K562 (cell line): Measurements from ENCODE around the gene RPUSD1. TPM values are rescaled to one million over a fixed set of nuclear protein-coding genes. Genes with fewer than 3 reads are reported as not detected.

Experiments used
- ATAC-seq: fragments of 200-7000 bp; cut with Tn5 transposase; 3 replicates; pipeline ENCODE4 v1.9.1; 2020; ENCODE audit warnings: moderate library complexity
- BruUV-seq: library from RNA; stranded (reverse); fragments of 400-500 nt; replicated peaks from 2 replicates; lab custom pipeline; 2021; lab: Mats Ljungman, UMichigan
- CTCF ChIA-PET: fragments of 300-600 bp; formaldehyde crosslinking; extraction: SDS; loops from one replicate; lab custom pipeline; 2021; ENCODE audit warnings: low intra/inter-chr PET ratio; lab: Yijun Ruan, JAX
- POLR2A ChIA-PET: fragments of 300-600, 350-650 bp; sonication (Branson Sonifier 250); formaldehyde crosslinking; extraction: SDS; loops from one replicate; lab custom pipeline; 2021; ENCODE audit warnings: antibody characterized with exemption, inconsistent platforms; lab: Yijun Ruan, JAX
- DNase-seq, 4 experiments: peaks; one replicate each; pipeline versions ENCODE4 v3.0.0 to v3.0.0-alpha.2; 2011 to 2018; ENCODE audit warnings: low spot score in 3 of 4, mixed read lengths in 3 of 4; ENCODE audit errors: extremely low read depth in 1 of 4
- FAIRE-seq: peaks from 2 replicates; lab custom pipeline; 2011; peaks lifted over from hg19 to GRCh38; lab: Jason Lieb, UNC
- H2AFZ ChIP-seq: 2 replicates; pipeline ENCODE4 v1.6.0; 2011; ENCODE audit warnings: low read depth, low read length, control low read depth, inconsistent platforms
- H3K27ac ChIP-seq: fragments of 200-600 bp; 3 replicates; pipeline ENCODE4 v1.8.0; 2011; ENCODE audit warnings: low read depth, mild to moderate bottlenecking, control low read depth, inconsistent platforms, low read length, moderate library complexity, mixed read lengths; ENCODE audit errors: extremely low read depth
- H3K27me3 ChIP-seq, 2 experiments: fragments of 300-600 bp in 1 of 2; 2 replicates in 1 of 2; 3 replicates in 1 of 2; pipeline versions ENCODE4 v1.6.0 to v1.8.0; 2011; ENCODE audit warnings: inconsistent platforms in 2 of 2, low read length in 2 of 2, mild to moderate bottlenecking in 1 of 2, mixed read lengths in 1 of 2, moderate library complexity in 1 of 2; ENCODE audit not compliant: control insufficient read depth in 2 of 2, insufficient read depth in 2 of 2
- H3K36me3 ChIP-seq: fragments of 300-600 bp; 3 replicates; pipeline ENCODE4 v1.8.0; 2011; ENCODE audit warnings: mild to moderate bottlenecking, low read length, inconsistent platforms; ENCODE audit not compliant: control insufficient read depth, insufficient read depth
- H3K4me1 ChIP-seq, 2 experiments: fragments of 200-600 bp in 1 of 2; replicated peaks in 1 of 2; 2 replicates in 1 of 2; 3 replicates in 1 of 2; pipeline versions ENCODE4 v1.5.1 to v1.8.0; 2011; ENCODE audit warnings: inconsistent platforms in 2 of 2, low read length in 2 of 2, mild to moderate bottlenecking in 1 of 2, mixed read lengths in 1 of 2, moderate library complexity in 1 of 2; ENCODE audit not compliant: control insufficient read depth in 2 of 2, insufficient read depth in 2 of 2
- H3K4me2 ChIP-seq: 2 replicates; pipeline ENCODE4 v1.6.1; 2011; ENCODE audit warnings: low read length, control low read depth, inconsistent platforms, mixed read lengths; ENCODE audit not compliant: insufficient read depth
- H3K4me3 ChIP-seq: fragments of 200-600 bp; sonication (generic), shearing (Covaris generic); 2 replicates; pipeline ENCODE4 v1.5.1; 2016; ENCODE audit warnings: control low read depth, inconsistent platforms
- H3K79me2 ChIP-seq: fragments of 200-600 bp; 3 replicates; pipeline ENCODE4 v1.8.0; 2011; ENCODE audit warnings: low read length, inconsistent platforms; ENCODE audit not compliant: control insufficient read depth, insufficient read depth
- H3K9ac ChIP-seq, 2 experiments: 2 replicates each; pipeline versions ENCODE4 v1.6.0 to v1.6.1; 2011; ENCODE audit warnings: low read depth in 2 of 2, low read length in 2 of 2, control low read depth in 1 of 2, inconsistent platforms in 1 of 2, mild to moderate bottlenecking in 1 of 2, mixed read lengths in 1 of 2; ENCODE audit not compliant: insufficient read depth in 1 of 2
- H3K9me1 ChIP-seq: one replicate; pipeline ENCODE4 v1.6.0; 2011; ENCODE audit warnings: inconsistent platforms, mild to moderate bottlenecking, low read length, moderate library complexity; ENCODE audit not compliant: control insufficient read depth, insufficient read depth
- H3K9me3 ChIP-seq: replicated peaks from 2 replicates; pipeline ENCODE4 v1.5.1; 2011; ENCODE audit warnings: low read depth, low read length, inconsistent platforms; ENCODE audit not compliant: control insufficient read depth, insufficient read depth
- H4K20me1 ChIP-seq: replicated peaks from 2 replicates; pipeline ENCODE4 v1.6.1; 2011; ENCODE audit warnings: low read length, inconsistent platforms, mixed read lengths; ENCODE audit not compliant: control insufficient read depth, insufficient read depth
- USF2 ChIP-seq: sonication (generic); formaldehyde crosslinking; IDR thresholded peaks from 2 replicates; pipeline ENCODE4 v1.5.0; 2020; ENCODE audit warnings: missing genetic modification reagents
- ZNF431 ChIP-seq: sonication (generic); formaldehyde crosslinking; IDR thresholded peaks from 2 replicates; pipeline ENCODE4 v1.8.0; 2022; ENCODE audit warnings: mild to moderate bottlenecking, missing genetic modification reagents
- WGBS: fragments of 100-300 bp; shearing (Covaris generic); methylation state at CpG from one replicate; pipeline ENCODE4 v1.1.6; 2016; ENCODE audit warnings: low coverage, mixed read lengths; ENCODE audit not compliant: insufficient coverage; ENCODE audit errors: missing lambda C conversion rate; 5-methylcytosine and 5-hydroxymethylcytosine counted together
- in situ Hi-C: fragments of 300-500 bp; cut with MboI; formaldehyde crosslinking; loops from 4 replicates; pipeline ENCODE4 v1.15.0; 2018; ENCODE audit warnings: inconsistent platforms, mixed read lengths
- intact Hi-C: fragments of 100-400 bp; cut with micrococcal nuclease; formaldehyde crosslinking; loops from 2 replicates; pipeline ENCODE4 v1.14.2; 2022
- polyA plus RNA-seq, 8 experiments: library from polyadenylated mRNA; depleted of rRNA in 4 of 8; stranded (reverse) in 5 of 8; unstranded in 3 of 8; fragments of >200 nt; fragmentation: Nextera tagmentation in 2 of 8; fragmentation: Illumina TruSeq in 1 of 8; extraction: Ambion mirVana in 2 of 8; extraction: Trizol in 1 of 8; gene quantifications; 2 replicates each; pipeline versions ENCODE4 v1.2.1 to v1.2.3, GENCODE V29; 2011 to 2014; ENCODE audit warnings: inconsistent platforms in 1 of 8, missing spikeins in 1 of 8
- total RNA-seq, 7 experiments: library from RNA; depleted of rRNA in 6 of 7; stranded (reverse); fragments of >200 nt in 6 of 7; fragmentation: Illumina TruSeq in 2 of 7; extraction: Trizol in 2 of 7; gene quantifications; 2 replicates each; pipeline versions ENCODE4 v1.2.1 to v1.2.3, GENCODE V29; 2011 to 2021; ENCODE audit warnings: low replicate concordance in 1 of 7
- TF ChIP-seq, protein P1 (sequence below), 3 experiments: IDR thresholded peaks in 2 of 3; conservative IDR thresholded peaks in 1 of 3; 2 replicates each; pipeline ENCODE4 v1.5.1; 2011 to 2012; ENCODE audit warnings: low read length in 3 of 3, mild to moderate bottlenecking in 3 of 3, control low read depth in 2 of 3, improper control_type of control experiment in 1 of 3, inconsistent platforms in 1 of 3, low read depth in 1 of 3, mixed read lengths in 1 of 3, moderate library complexity in 1 of 3; ENCODE audit not compliant: insufficient read depth in 2 of 3

The RPUSD1 gene
- total and polyA plus RNA-seq, 9 of the 15 experiments (the other 6 are each of a cell fraction or from before 2014, with no cell fraction given): 0.45 to 56.6 (median 12.0) TPM

- no peak overlapping the region for H3K4me3 ChIP-seq
- CTCF ChIA-PET: no interaction called here
- no peak for DNase-seq
- no peaks in the 10 kb centered on the region for H4K20me1 ChIP-seq
- H3K4me1 ChIP-seq: peaks cover 0 to 28% of the 10 kb centered on the region in 2 experiments; a peak in 3 of 5 replicates
- H3K79me2 ChIP-seq: no peaks in the 10 kb centered on the region
- no peak overlapping the region for H2AFZ ChIP-seq
- no peak for ATAC-seq
- intact Hi-C loops: no loop called here
- WGBS: 7% methylated on average over 18 of the region's 24 CpGs
- TF ChIP-seq, protein P1, sequence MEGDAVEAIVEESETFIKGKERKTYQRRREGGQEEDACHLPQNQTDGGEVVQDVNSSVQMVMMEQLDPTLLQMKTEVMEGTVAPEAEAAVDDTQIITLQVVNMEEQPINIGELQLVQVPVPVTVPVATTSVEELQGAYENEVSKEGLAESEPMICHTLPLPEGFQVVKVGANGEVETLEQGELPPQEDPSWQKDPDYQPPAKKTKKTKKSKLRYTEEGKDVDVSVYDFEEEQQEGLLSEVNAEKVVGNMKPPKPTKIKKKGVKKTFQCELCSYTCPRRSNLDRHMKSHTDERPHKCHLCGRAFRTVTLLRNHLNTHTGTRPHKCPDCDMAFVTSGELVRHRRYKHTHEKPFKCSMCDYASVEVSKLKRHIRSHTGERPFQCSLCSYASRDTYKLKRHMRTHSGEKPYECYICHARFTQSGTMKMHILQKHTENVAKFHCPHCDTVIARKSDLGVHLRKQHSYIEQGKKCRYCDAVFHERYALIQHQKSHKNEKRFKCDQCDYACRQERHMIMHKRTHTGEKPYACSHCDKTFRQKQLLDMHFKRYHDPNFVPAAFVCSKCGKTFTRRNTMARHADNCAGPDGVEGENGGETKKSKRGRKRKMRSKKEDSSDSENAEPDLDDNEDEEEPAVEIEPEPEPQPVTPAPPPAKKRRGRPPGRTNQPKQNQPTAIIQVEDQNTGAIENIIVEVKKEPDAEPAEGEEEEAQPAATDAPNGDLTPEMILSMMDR (IDR thresholded peaks at IDR 0.05 in 2 of 3, conservative IDR thresholded peaks at IDR 0.05 in 1 of 3; ENCODE audit: insufficient read depth in 2 of 3, low read depth in 1 of 3, low read length in 3 of 3): peak in 1 of 3 experiments; percentile 26; a peak in 1 of 6 replicates
- TF ChIP-seq USF2 (CRISPR knock-in tag): peak; percentile 36
- no peak for TF ChIP-seq ZNF431 (CRISPR knock-in tag)
- no peaks in the 10 kb centered on the region for H3K36me3 ChIP-seq
- H3K4me2 ChIP-seq: no peak overlapping the region
- no TSS peak for BruUV-seq
- in situ Hi-C loops: no loop called here
- H3K27me3 ChIP-seq: peaks cover 49 to 77% of the 10 kb centered on the region in 2 experiments; a peak in 4 of 5 replicates
- no peaks in the 10 kb centered on the region; the same call in 1 of the 2 replicates for H3K9me3 ChIP-seq
- no peak overlapping the region for H3K27ac ChIP-seq
- FAIRE-seq: no peak
- POLR2A ChIA-PET: interaction anchor here (1.0 kb wide), 1 partner anchor 16 kb away, joined by 3 read pairs; no protein-coding TSS in a partner anchor
- no peak overlapping the region for H3K9ac ChIP-seq
- no peaks in the 10 kb centered on the region for H3K9me1 ChIP-seq
These were observed 42.8 kb upstream of the RPUSD1 start for GRCh38 chr16:830871-831570.
